Iris pigment epithelial cell (primary cell): ENCODE results near the gene CHERP.
"Not testable (repeated sequence)": the region's sequence is repeated elsewhere in the genome, so short reads cannot be mapped to it uniquely, and the experiment has no call there.

Source experiments
- DNase-seq: peaks from one replicate; pipeline ENCODE4 v3.0.0-alpha.2; 2011; ENCODE audit warnings: low read depth

The CHERP gene

GRCh38 chr19:16520074-16520973 lies 21.9 kb downstream of the CHERP start:
- DNase-seq, result no peak

- DNase-seq, result no peak
Observed at GRCh38 chr19:16519230-16519687, 23.0 kb downstream of the CHERP start.

- no peak for DNase-seq
Observed at GRCh38 chr19:16518483-16519229, 23.6 kb downstream of the CHERP start.

GRCh38 chr19:16518061-16518460 lies 24.2 kb downstream of the CHERP start:
- no peak for DNase-seq

- no peak for DNase-seq
Observed at GRCh38 chr19:16516923-16517610, 25.2 kb downstream of the CHERP start.

GRCh38 chr19:16516381-16516780 lies 25.9 kb downstream of the CHERP start:
- DNase-seq, result no peak

GRCh38 chr19:16514383-16515019 lies 27.7 kb downstream of the CHERP start:
- DNase-seq, result no peak

GRCh38 chr19:16512611-16513010 lies 29.6 kb downstream of the CHERP start:
- DNase-seq, result not testable (repeated sequence)

GRCh38 chr19:16509141-16510061 lies 32.8 kb downstream of the CHERP start:
- no peak for DNase-seq

- no peak for DNase-seq
Observed at GRCh38 chr19:16508546-16508945, 33.7 kb downstream of the CHERP start.

- no peak for DNase-seq
Observed at GRCh38 chr19:16506961-16507360, 35.3 kb downstream of the CHERP start.

- not testable (repeated sequence) for DNase-seq
Observed at GRCh38 chr19:16506161-16506560, 36.1 kb downstream of the CHERP start.

- DNase-seq, result no peak
Observed at GRCh38 chr19:16504271-16504670, 38.0 kb downstream of the CHERP start.

- no peak for DNase-seq
Observed at GRCh38 chr19:16497837-16498236, 44.4 kb downstream of the CHERP start.

GRCh38 chr19:16497042-16497441 lies 45.2 kb downstream of the CHERP start:
- peak; percentile 43 for DNase-seq

- peak; percentile 54 for DNase-seq
Observed at GRCh38 chr19:16496613-16496983, 45.6 kb downstream of the CHERP start.

- DNase-seq, result peak; percentile 99
Observed at GRCh38 chr19:16495982-16496612, 46.1 kb downstream of the CHERP start, which contains the start of the genes C19orf44 and CALR3. TSS of gene C19orf44 (plus strand) at chr19:16496394. CDS start at chr19:16500793, 4,399 bp downstream. TSS of gene CALR3 (minus strand) at chr19:16496167. CDS start at chr19:16496129, 38 bp downstream.

GRCh38 chr19:16486476-16486875 lies 55.8 kb downstream of the CHERP start:
- peak; percentile 13 for DNase-seq

- no peak for DNase-seq
Observed at GRCh38 chr19:16482745-16483144, 59.5 kb downstream of the CHERP start.

GRCh38 chr19:16477311-16477710 lies 64.9 kb downstream of the CHERP start:
- DNase-seq, result no peak
